Measurements from ENCODE around the gene ZSWIM5. TPM values are rescaled to one million over a fixed set of nuclear protein-coding genes. Genes with fewer than 3 reads are reported as not detected.

ZSWIM5 gene
- 0.08 TPM for polyA plus RNA-seq (2012; ENCODE audit: insufficient read length, low read depth)

DNA sequence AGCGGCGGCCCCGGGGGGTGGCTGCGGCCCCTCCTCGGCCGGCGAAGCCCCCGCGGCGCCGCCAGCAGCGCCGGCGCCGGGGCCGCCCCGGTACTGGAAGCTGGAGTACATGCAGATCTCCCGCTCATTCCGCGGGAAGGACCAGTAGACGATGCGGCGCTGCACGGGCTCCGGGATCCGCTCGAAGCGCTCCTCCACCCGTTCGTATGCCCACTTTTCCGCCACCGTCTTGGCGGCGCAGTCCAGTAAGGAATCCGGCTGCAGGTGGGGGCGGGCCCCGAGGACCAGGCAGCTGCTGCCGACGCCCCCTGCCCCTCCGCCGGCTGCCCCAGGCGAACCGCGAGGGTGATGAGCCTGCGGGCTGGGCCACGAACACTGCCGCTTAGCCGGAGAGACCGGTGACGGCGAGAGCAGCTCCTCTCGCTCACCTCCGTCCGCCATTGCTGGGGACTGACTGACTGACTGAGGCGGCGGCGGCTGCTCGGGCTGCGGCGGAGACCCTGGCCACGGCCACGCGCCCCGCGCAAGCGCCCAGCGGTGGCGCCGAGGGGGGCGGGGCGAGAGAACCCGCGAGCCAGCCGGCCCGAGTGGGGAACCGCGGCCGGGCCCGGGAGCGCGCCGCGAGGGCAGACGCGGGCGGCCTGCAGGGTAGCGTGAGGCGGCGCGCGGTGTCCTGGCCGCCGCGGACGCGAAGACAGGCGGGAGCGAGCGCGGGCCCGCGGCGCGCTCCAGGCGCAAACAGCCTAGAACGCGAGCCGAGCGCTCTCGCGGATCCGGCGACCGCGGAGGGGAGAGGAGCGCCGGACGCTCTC lies at the start of gene ZSWIM5:
Gene ZSWIM5 (minus strand): TSS at position 696 of the 812 bp plus-strand sequence. CDS start 255 bp downstream, at position 441.
- TF ChIP-seq, protein P1, sequence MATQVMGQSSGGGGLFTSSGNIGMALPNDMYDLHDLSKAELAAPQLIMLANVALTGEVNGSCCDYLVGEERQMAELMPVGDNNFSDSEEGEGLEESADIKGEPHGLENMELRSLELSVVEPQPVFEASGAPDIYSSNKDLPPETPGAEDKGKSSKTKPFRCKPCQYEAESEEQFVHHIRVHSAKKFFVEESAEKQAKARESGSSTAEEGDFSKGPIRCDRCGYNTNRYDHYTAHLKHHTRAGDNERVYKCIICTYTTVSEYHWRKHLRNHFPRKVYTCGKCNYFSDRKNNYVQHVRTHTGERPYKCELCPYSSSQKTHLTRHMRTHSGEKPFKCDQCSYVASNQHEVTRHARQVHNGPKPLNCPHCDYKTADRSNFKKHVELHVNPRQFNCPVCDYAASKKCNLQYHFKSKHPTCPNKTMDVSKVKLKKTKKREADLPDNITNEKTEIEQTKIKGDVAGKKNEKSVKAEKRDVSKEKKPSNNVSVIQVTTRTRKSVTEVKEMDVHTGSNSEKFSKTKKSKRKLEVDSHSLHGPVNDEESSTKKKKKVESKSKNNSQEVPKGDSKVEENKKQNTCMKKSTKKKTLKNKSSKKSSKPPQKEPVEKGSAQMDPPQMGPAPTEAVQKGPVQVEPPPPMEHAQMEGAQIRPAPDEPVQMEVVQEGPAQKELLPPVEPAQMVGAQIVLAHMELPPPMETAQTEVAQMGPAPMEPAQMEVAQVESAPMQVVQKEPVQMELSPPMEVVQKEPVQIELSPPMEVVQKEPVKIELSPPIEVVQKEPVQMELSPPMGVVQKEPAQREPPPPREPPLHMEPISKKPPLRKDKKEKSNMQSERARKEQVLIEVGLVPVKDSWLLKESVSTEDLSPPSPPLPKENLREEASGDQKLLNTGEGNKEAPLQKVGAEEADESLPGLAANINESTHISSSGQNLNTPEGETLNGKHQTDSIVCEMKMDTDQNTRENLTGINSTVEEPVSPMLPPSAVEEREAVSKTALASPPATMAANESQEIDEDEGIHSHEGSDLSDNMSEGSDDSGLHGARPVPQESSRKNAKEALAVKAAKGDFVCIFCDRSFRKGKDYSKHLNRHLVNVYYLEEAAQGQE (IDR thresholded peaks at IDR 0.05; ENCODE audit: insufficient read depth in 1 of 2, low read depth in 2 of 2, low read length in 2 of 2), result no peak
- TF ChIP-seq SIN3A (IDR thresholded peaks at IDR 0.05; ENCODE audit: borderline replicate concordance, insufficient read depth, low read length), result no peak
- no peak for TF ChIP-seq POLR2AphosphoS5 (IDR thresholded peaks at IDR 0.05; ENCODE audit: low read depth, low read length)
- no peak for TF ChIP-seq TAF1 (IDR thresholded peaks at IDR 0.05; ENCODE audit: borderline replicate concordance, insufficient read depth, low read length)
- TF ChIP-seq FOXP2 (optimal IDR thresholded peaks at IDR 0.05; ENCODE audit: borderline replicate concordance, extremely low read depth, extremely low read length, insufficient read depth), result no peak

DNA sequence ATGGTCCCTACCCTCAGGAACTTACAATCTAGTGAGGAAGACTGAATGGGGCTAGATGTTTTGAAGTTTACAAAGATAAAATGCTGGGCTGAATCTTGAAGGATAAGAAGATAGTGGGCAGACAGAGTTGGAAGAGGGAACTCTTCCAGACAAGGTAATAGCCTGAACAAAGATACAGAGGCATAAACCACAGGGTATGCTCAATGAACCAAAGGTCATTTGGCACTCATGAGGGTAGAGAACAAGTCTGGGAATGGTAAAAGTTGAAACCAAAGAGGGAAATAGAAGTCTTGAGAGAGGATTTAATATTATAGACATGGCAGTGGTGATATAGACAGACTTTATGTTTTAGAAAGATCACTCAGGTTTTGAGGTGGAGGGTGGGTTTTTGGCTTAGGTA lies 48.1 kb upstream of the ZSWIM5 start:
- TF ChIP-seq, protein P1 (IDR thresholded peaks at IDR 0.05; ENCODE audit: insufficient read depth in 1 of 2, low read depth in 2 of 2, low read length in 2 of 2), result no peak
- TF ChIP-seq POLR2AphosphoS5 (IDR thresholded peaks at IDR 0.05; ENCODE audit: low read depth, low read length), result no peak
- no peak for TF ChIP-seq FOXP2 (optimal IDR thresholded peaks at IDR 0.05; ENCODE audit: borderline replicate concordance, extremely low read depth, extremely low read length, insufficient read depth)
- no peak for TF ChIP-seq SIN3A (IDR thresholded peaks at IDR 0.05; ENCODE audit: borderline replicate concordance, insufficient read depth, low read length)
- TF ChIP-seq TAF1 (IDR thresholded peaks at IDR 0.05; ENCODE audit: borderline replicate concordance, insufficient read depth, low read length), result no peak

DNA sequence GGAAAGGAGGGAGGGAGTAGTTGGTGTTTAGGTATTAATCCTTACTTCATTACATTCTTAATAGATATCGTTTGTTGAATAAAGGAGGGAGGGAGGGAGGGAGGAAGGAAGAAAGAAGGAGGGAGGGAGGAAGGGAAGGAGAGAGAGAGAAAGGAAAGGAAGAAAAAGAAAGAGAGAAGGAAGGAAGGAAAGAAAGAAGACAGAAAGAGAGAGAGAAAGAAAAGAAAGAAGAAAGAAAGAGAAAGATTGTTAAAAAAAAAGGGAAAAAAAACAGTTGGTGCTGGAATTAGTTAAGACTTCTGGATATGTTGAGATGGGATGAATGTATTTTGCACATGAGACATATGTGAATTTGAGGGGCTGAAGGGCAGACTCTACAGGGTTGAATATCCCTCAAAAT lies 44.1 kb upstream of the ZSWIM5 start:
- TF ChIP-seq, protein P1 (IDR thresholded peaks at IDR 0.05; ENCODE audit: insufficient read depth in 1 of 2, low read depth in 2 of 2, low read length in 2 of 2), result no peak
- TF ChIP-seq TAF1 (IDR thresholded peaks at IDR 0.05; ENCODE audit: borderline replicate concordance, insufficient read depth, low read length) (no peak), SIN3A (IDR thresholded peaks at IDR 0.05; ENCODE audit: borderline replicate concordance, insufficient read depth, low read length) (no peak), FOXP2 (optimal IDR thresholded peaks at IDR 0.05; ENCODE audit: borderline replicate concordance, extremely low read depth, extremely low read length, insufficient read depth) (no peak)

DNA sequence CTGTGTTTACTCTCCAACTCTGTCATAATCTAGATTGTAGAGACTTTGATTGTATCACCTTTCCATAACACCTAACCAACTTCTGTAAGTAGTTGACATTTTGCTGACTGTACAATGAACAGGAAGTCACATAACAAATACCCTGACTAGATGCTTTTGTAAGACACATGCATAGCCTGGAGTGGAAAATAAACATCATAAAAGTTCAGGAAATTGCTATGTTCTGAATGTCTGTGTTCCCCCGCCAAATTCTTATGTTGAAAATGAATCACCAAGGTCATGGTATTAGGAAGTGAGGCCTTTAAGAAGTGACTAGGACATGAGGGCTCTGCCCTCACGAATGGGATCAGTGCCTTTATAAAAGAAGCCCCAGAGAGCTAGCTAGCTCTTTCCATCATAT lies 40.4 kb upstream of the ZSWIM5 start:
- TF ChIP-seq, protein P1 (IDR thresholded peaks at IDR 0.05; ENCODE audit: insufficient read depth in 1 of 2, low read depth in 2 of 2, low read length in 2 of 2), result no peak
- TF ChIP-seq POLR2AphosphoS5 (IDR thresholded peaks at IDR 0.05; ENCODE audit: low read depth, low read length) (no peak), FOXP2 (optimal IDR thresholded peaks at IDR 0.05; ENCODE audit: borderline replicate concordance, extremely low read depth, extremely low read length, insufficient read depth) (no peak), TAF1 (IDR thresholded peaks at IDR 0.05; ENCODE audit: borderline replicate concordance, insufficient read depth, low read length) (no peak), SIN3A (IDR thresholded peaks at IDR 0.05; ENCODE audit: borderline replicate concordance, insufficient read depth, low read length) (no peak)

All from PFSK-1 (cell line).